ENCODE results near the gene IL4.

- no peak for TF ChIP-seq EZH2 (IDR thresholded peaks at IDR 0.05)
- TF ChIP-seq CTCF (IDR thresholded peaks at IDR 0.05) = no peak
- no peak for TF ChIP-seq EZH2phosphoT487 (IDR thresholded peaks at IDR 0.05)
Measured at GRCh38 chr5:132690156-132690555, 16.4 kb downstream of the IL4 start.
